PC-3 (cell line): Measurements from ENCODE around the gene CARD19.

Experiments
- CTCF ChIP-seq: fragments of 300-600 bp; sonication (generic); conservative IDR thresholded peaks from 2 replicates; pipeline ENCODE4 v1.5.1; 2017; ENCODE audit warnings: antibody characterized with exemption, low read depth, mild to moderate bottlenecking, low read length
- EZH2 ChIP-seq: fragments of 300-600 bp; sonication (generic); IDR thresholded peaks from one replicate; pipeline ENCODE4 v1.6.1; 2017; ENCODE audit warnings: antibody characterized with exemption, mild to moderate bottlenecking, low read length; ENCODE audit not compliant: unreplicated experiment

GRCh38 chr9:93089024-93089423, 7.0 kb upstream of the CARD19 start:
- TF ChIP-seq CTCF: no peak
- no peak for TF ChIP-seq EZH2
